Measurements from ENCODE around the gene TDRD12.
"Not testable (repeated sequence)": the region's sequence is repeated elsewhere in the genome, so short reads cannot be mapped to it uniquely, and the experiment has no call there.

- not testable (repeated sequence) for TF ChIP-seq CTCF, POLR2A (IDR thresholded peaks at IDR 0.05)
These were observed 68.3 kb downstream of the TDRD12 start for GRCh38 chr19:32787895-32788294.

Data from heart left ventricle (tissue), 13 donors.